SK-N-SH (cell line): ENCODE measurements around the gene ACTA1. TPM values are rescaled to one million over a fixed set of nuclear protein-coding genes. Genes with fewer than 3 reads are reported as not detected.

Experiments used
- CTCF ChIA-PET: fragments of 300-600, 350-600 bp; formaldehyde crosslinking; extraction: SDS; loops from one replicate; lab custom pipeline; 2021; lab: Yijun Ruan, JAX
- POLR2A ChIA-PET: fragments of 350-600 bp; sonication (Branson Sonifier 250); formaldehyde crosslinking; extraction: SDS; loops from one replicate; lab custom pipeline; 2020; ENCODE audit warnings: antibody characterized with exemption, inconsistent platforms; lab: Yijun Ruan, JAX
- DNase-seq: peaks from one replicate; pipeline ENCODE4 v3.0.0; 2012
- H2AFZ ChIP-seq: fragments of 200-600 bp; sonication (generic); 2 replicates; pipeline ENCODE4 v1.8.1; 2016; ENCODE audit warnings: antibody characterized with exemption, mild to moderate bottlenecking, low read depth
- H3F3A ChIP-seq: fragments of 200-600 bp; sonication (generic); replicated peaks from 2 replicates; pipeline ENCODE3; 2016; ENCODE audit warnings: antibody characterized with exemption, mild to moderate bottlenecking; ENCODE audit not compliant: insufficient read depth
- H3K27ac ChIP-seq, 2 experiments: fragments of 200-500 bp in 1 of 2; fragments of 200-600 bp in 1 of 2; sonication (Bioruptor generic) in 1 of 2; sonication (generic), shearing (Covaris generic) in 1 of 2; 2 replicates each; pipeline versions ENCODE4 v1.5.1 to v1.6.1; 2014 to 2016; ENCODE audit warnings: low read depth in 2 of 2, inconsistent platforms in 1 of 2, low read length in 1 of 2, mild to moderate bottlenecking in 1 of 2, mixed read lengths in 1 of 2
- H3K27me3 ChIP-seq: fragments of 200-600 bp; sonication (generic), shearing (Covaris generic); 2 replicates; pipeline ENCODE4 v1.6.1; 2016; ENCODE audit warnings: mixed run types; ENCODE audit not compliant: insufficient read depth
- H3K36me3 ChIP-seq, 2 experiments: fragments of 200-500 bp in 1 of 2; fragments of 200-600 bp in 1 of 2; sonication (Bioruptor generic) in 1 of 2; sonication (generic) in 1 of 2; replicated peaks in 1 of 2; 2 replicates each; pipeline versions ENCODE3 to v1.5.1; 2014 to 2016; ENCODE audit warnings: low read length in 1 of 2, mild to moderate bottlenecking in 1 of 2; ENCODE audit not compliant: insufficient read depth in 2 of 2, control insufficient read depth in 1 of 2
- H3K4me1 ChIP-seq, 2 experiments: fragments of 200-500 bp in 1 of 2; fragments of 200-600 bp in 1 of 2; sonication (Bioruptor generic) in 1 of 2; sonication (generic), shearing (Covaris generic) in 1 of 2; 2 replicates each; pipeline versions ENCODE4 v1.5.1 to v1.6.1; 2014 to 2016; ENCODE audit warnings: low read depth in 1 of 2, low read length in 1 of 2, mixed run types in 1 of 2; ENCODE audit not compliant: insufficient read depth in 2 of 2, control insufficient read depth in 1 of 2
- H3K4me2 ChIP-seq: fragments of 200-600 bp; sonication (generic), shearing (Covaris generic); 2 replicates; pipeline ENCODE4 v1.6.1; 2017; ENCODE audit warnings: mixed run types
- H3K4me3 ChIP-seq, 2 experiments: fragments of 200-500 bp in 1 of 2; fragments of 200-600 bp in 1 of 2; sonication (Bioruptor generic) in 1 of 2; sonication (generic), shearing (Covaris generic) in 1 of 2; 2 replicates each; pipeline versions ENCODE4 v1.5.1 to v1.8.1; 2014 to 2016; ENCODE audit warnings: low read depth in 2 of 2, inconsistent platforms in 1 of 2, low read length in 1 of 2, mild to moderate bottlenecking in 1 of 2, mixed read lengths in 1 of 2, moderate library complexity in 1 of 2
- H3K79me2 ChIP-seq: fragments of 200-600 bp; sonication (generic); 2 replicates; pipeline ENCODE4 v1.8.1; 2017; ENCODE audit warnings: mild to moderate bottlenecking; ENCODE audit not compliant: insufficient read depth
- H3K9ac ChIP-seq: fragments of 200-600 bp; sonication (generic); 2 replicates; pipeline ENCODE4 v1.6.1; 2017; ENCODE audit warnings: mixed run types
- H3K9me2 ChIP-seq: fragments of 200-600 bp; sonication (generic); 2 replicates; pipeline ENCODE4 v1.6.1; 2017; ENCODE audit warnings: mixed run types
- H3K9me3 ChIP-seq: fragments of 200-600 bp; sonication (generic); 2 replicates; pipeline ENCODE4 v1.6.1; 2017; ENCODE audit warnings: mixed run types, mild to moderate bottlenecking, moderate library complexity
- H4K20me1 ChIP-seq: fragments of 200-600 bp; sonication (generic); 2 replicates; pipeline ENCODE4 v1.6.1; 2017; ENCODE audit warnings: mild to moderate bottlenecking, mixed run types; ENCODE audit not compliant: insufficient read depth
- CHD2 ChIP-seq: fragments of 150-350 bp; IDR thresholded peaks from 2 replicates; pipeline ENCODE4 v1.6.1; 2018; ENCODE audit warnings: low read length; ENCODE audit not compliant: partially characterized antibody
- GABPA ChIP-seq: IDR thresholded peaks from 2 replicates; pipeline ENCODE4 v1.4.0; 2012; ENCODE audit warnings: low read depth, mild to moderate bottlenecking
- GATA2 ChIP-seq: sonication (generic); formaldehyde crosslinking; IDR thresholded peaks from 2 replicates; pipeline ENCODE4 v1.5.0; 2020; ENCODE audit warnings: mild to moderate bottlenecking, missing genetic modification reagents
- JUND ChIP-seq: IDR thresholded peaks from 2 replicates; pipeline ENCODE4 v1.4.0; 2012
- MEF2A ChIP-seq: IDR thresholded peaks from 2 replicates; pipeline ENCODE4 v1.4.0; 2012; ENCODE audit warnings: low read depth, borderline replicate concordance
- MXI1 ChIP-seq: IDR thresholded peaks from 2 replicates; pipeline ENCODE4 v1.6.1; 2012; ENCODE audit warnings: mild to moderate bottlenecking, low read depth, low read length, improper control_type of control experiment
- POLR2AphosphoS5 ChIP-seq: IDR thresholded peaks from 2 replicates; pipeline ENCODE4 v1.6.1; 2012; ENCODE audit warnings: low read depth, low read length
- RAD21 ChIP-seq: IDR thresholded peaks from 2 replicates; pipeline ENCODE4 v1.6.1; 2012; ENCODE audit warnings: mild to moderate bottlenecking, low read length
- RCOR1 ChIP-seq: fragments of 150-350 bp; IDR thresholded peaks from 2 replicates; pipeline ENCODE4 v1.6.1; 2017; ENCODE audit warnings: antibody characterized with exemption, low read length
- RFX5 ChIP-seq: IDR thresholded peaks from 2 replicates; pipeline ENCODE4 v1.6.1; 2012; ENCODE audit warnings: mild to moderate bottlenecking, improper control_type of control experiment, low read length
- TEAD4 ChIP-seq: IDR thresholded peaks from 2 replicates; pipeline ENCODE4 v1.4.0; 2012; ENCODE audit warnings: mild to moderate bottlenecking, borderline replicate concordance; ENCODE audit not compliant: insufficient read depth
- USF2 ChIP-seq: fragments of 150-350 bp; IDR thresholded peaks from 2 replicates; pipeline ENCODE4 v1.6.1; 2017; ENCODE audit warnings: antibody characterized with exemption, low read length, low read depth, borderline replicate concordance
- YY1 ChIP-seq: IDR thresholded peaks from 2 replicates; pipeline ENCODE4 v1.4.0; 2012; ENCODE audit warnings: low read depth, mild to moderate bottlenecking
- ZBTB33 ChIP-seq: IDR thresholded peaks from 2 replicates; pipeline ENCODE4 v1.4.0; 2012; ENCODE audit warnings: low read depth, borderline replicate concordance
- WGBS: methylation state at CpG from one replicate; pipeline ENCODE4 v1.1.6; 2017; ENCODE audit warnings: low lambda C conversion rate; 5-methylcytosine and 5-hydroxymethylcytosine counted together
- polyA plus RNA-seq, 3 experiments: library from polyadenylated mRNA; depleted of rRNA; stranded (reverse); fragments of >200 nt; gene quantifications; 2 replicates each; pipeline ENCODE4 v1.2.3, GENCODE V29; 2012
- TF ChIP-seq, protein P1 (sequence below): fragments of 150-350 bp; IDR thresholded peaks from 2 replicates; pipeline ENCODE4 v1.6.1; 2016; ENCODE audit warnings: mild to moderate bottlenecking, low read depth, low read length
- TF ChIP-seq, protein P2 (sequence below): IDR thresholded peaks from 2 replicates; pipeline ENCODE4 v1.4.0; 2012; ENCODE audit warnings: low read depth, borderline replicate concordance

Gene ACTA1
- polyA plus RNA-seq, 1 of the 3 experiments (the other 2 are of a cell fraction) = 0.21 TPM

GRCh38 chr1:229456016-229456415 lies 22.1 kb upstream of the ACTA1 start:
- Histone ChIP-seq H3K9ac (no peak overlapping the region), H3K27ac (no peak overlapping the region), H3K27me3 (no peaks in the 10 kb centered on the region), H3F3A (no peaks in the 10 kb centered on the region), H2AFZ (no peak overlapping the region), H3K79me2 (no peaks in the 10 kb centered on the region), H4K20me1 (no peaks in the 10 kb centered on the region), H3K9me2 (no peaks in the 10 kb centered on the region), H3K4me3 (no peak overlapping the region), H3K4me2 (no peak overlapping the region), H3K9me3 (no peaks in the 10 kb centered on the region), H3K4me1 (no peaks in the 10 kb centered on the region), H3K36me3 (peaks cover 54 to 78% of the 10 kb centered on the region in 2 experiments)
- POLR2A ChIA-PET = no interaction called here
- no peak for TF ChIP-seq ZBTB33
- no peak for TF ChIP-seq RFX5
- no peak for TF ChIP-seq POLR2AphosphoS5
- no peak for TF ChIP-seq RAD21
- TF ChIP-seq CHD2 = no peak
- no peak for TF ChIP-seq MXI1
- TF ChIP-seq, protein P1, sequence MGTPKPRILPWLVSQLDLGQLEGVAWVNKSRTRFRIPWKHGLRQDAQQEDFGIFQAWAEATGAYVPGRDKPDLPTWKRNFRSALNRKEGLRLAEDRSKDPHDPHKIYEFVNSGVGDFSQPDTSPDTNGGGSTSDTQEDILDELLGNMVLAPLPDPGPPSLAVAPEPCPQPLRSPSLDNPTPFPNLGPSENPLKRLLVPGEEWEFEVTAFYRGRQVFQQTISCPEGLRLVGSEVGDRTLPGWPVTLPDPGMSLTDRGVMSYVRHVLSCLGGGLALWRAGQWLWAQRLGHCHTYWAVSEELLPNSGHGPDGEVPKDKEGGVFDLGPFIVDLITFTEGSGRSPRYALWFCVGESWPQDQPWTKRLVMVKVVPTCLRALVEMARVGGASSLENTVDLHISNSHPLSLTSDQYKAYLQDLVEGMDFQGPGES = no peak
- TF ChIP-seq MEF2A = no peak
- no peak for TF ChIP-seq JUND
- TF ChIP-seq, protein P2, sequence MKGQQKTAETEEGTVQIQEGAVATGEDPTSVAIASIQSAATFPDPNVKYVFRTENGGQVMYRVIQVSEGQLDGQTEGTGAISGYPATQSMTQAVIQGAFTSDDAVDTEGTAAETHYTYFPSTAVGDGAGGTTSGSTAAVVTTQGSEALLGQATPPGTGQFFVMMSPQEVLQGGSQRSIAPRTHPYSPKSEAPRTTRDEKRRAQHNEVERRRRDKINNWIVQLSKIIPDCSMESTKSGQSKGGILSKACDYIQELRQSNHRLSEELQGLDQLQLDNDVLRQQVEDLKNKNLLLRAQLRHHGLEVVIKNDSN = no peak
- TF ChIP-seq RCOR1 = no peak
- TF ChIP-seq GATA2 (CRISPR knock-in tag) = no peak
- no peak for TF ChIP-seq USF2
- TF ChIP-seq TEAD4 = no peak
- no peak for TF ChIP-seq GABPA
- TF ChIP-seq YY1 = no peak
- CTCF ChIA-PET = interaction anchor here (2.0 to 2.5 kb wide), 3 partner anchors 26 to 201 kb away, joined by 5 to 7 read pairs (median 5); no protein-coding TSS in a partner anchor
- WGBS = 87% methylated on average over 3 of the region's 3 CpGs
- DNase-seq = no peak
